IgD-negative memory B cell (primary cell): ENCODE data around the gene MRPL18. TPM values are rescaled to one million over a fixed set of nuclear protein-coding genes. Genes with fewer than 3 reads are reported as not detected.
"Not testable (repeated sequence)": the region's sequence is repeated elsewhere in the genome, so short reads cannot be mapped to it uniquely, and the experiment has no call there.

Experiments
- H3K27ac Mint-ChIP-seq, 3 donors: one replicate each; pipeline ENCODE4 v1.8.0; 2020 to 2022; ENCODE audit warnings: mild to moderate bottlenecking in 3 of 3, mixed read lengths in 3 of 3, moderate library complexity in 1 of 3
- H3K27me3 Mint-ChIP-seq: one replicate; pipeline ENCODE4 v1.8.0; 2021; ENCODE audit warnings: mixed read lengths
- H3K36me3 Mint-ChIP-seq: one replicate; pipeline ENCODE4 v1.8.0; 2020; ENCODE audit warnings: mild to moderate bottlenecking, mixed read lengths
- H3K4me1 Mint-ChIP-seq, 3 donors: one replicate each; pipeline ENCODE4 v1.8.0; 2020 to 2022; ENCODE audit warnings: mixed read lengths in 3 of 3, mild to moderate bottlenecking in 1 of 3
- H3K4me3 Mint-ChIP-seq, 4 donors: one replicate each; pipeline ENCODE4 v1.8.0; 2020 to 2022; ENCODE audit warnings: mild to moderate bottlenecking in 4 of 4, mixed read lengths in 4 of 4, moderate library complexity in 3 of 4
- H3K9me3 Mint-ChIP-seq, 3 donors: one replicate each; pipeline ENCODE4 v1.8.0; 2020 to 2021; ENCODE audit warnings: mixed read lengths in 3 of 3, mild to moderate bottlenecking in 1 of 3
- polyA plus RNA-seq: library from polyadenylated mRNA; unstranded; fragments of 300-500 nt; fragmentation: Illumina TruSeq; gene quantifications from one replicate; pipeline ENCODE4 v1.2.3, GENCODE V29; 2021

Gene MRPL18
- polyA plus RNA-seq, 1 donor from 2014 or later = 108 TPM

DNA sequence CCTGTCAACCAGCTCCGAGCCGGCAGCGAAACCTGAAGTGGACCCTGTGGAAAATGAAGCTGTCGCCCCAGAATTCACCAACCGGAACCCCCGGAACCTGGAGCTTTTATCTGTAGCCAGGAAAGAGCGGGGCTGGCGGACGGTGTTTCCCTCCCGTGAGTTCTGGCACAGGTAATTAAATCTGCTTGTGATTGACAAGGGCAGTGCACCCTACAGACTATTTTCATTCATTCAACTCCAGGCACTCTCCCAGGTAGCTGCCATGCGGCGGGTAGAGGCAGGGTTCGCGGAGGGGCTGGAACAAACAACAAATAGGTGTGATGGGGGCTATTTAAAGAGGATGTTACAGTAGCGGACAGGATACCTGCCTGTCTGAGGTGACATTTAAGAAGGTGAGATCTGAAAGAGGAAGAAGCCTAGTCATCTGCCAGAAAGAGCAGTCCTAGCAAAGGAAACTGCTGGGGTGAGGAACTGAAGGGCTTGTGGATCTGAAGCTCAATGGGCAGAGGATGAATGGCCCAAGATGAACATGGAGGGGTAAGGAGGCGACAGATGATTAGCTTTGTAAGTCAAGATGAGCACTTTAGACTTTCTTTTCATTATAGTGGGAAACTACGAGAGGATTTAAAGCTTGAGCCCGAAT, 810 bp downstream of the MRPL18 start:
- peak overlapping the region; percentile 95 to 99 (median 96) for H3K27ac Mint-ChIP-seq
- H3K27me3 Mint-ChIP-seq = no peaks in the 10 kb centered on the region
- H3K36me3 Mint-ChIP-seq = peaks cover 3% of the 10 kb centered on the region
- no peaks in the 10 kb centered on the region for H3K9me3 Mint-ChIP-seq
- H3K4me1 Mint-ChIP-seq = peaks cover 25 to 38% (median 36%) of the 10 kb centered on the region in 3 donors
- H3K4me3 Mint-ChIP-seq = peak overlapping the region; percentile 97 to 100 (median 100)

DNA sequence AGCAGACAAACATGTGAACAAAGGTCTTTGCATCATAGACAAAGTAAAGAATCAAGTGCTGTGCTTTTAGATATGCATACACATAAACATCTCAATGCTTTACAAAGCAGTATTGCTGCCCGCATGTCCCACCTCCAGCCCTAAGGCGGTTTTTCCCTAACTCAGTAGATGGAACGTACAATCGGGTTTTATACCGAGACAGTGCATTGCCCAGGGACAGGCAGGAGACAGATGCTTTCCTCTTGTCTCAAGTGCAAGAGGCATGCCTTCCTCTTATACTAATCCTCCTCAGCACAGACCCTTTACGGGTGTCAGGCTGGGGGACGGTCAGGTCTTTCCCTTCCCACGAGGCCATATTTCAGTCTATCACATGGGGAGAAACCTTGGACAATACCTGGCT, 4.7 kb downstream of the MRPL18 start:
- not testable (repeated sequence) for H3K27me3 Mint-ChIP-seq, H3K36me3 Mint-ChIP-seq, H3K9me3 Mint-ChIP-seq, H3K4me3 Mint-ChIP-seq, H3K27ac Mint-ChIP-seq
- peaks cover 11 to 21% (median 20%) of the 10 kb centered on the region in 3 donors for H3K4me1 Mint-ChIP-seq

DNA sequence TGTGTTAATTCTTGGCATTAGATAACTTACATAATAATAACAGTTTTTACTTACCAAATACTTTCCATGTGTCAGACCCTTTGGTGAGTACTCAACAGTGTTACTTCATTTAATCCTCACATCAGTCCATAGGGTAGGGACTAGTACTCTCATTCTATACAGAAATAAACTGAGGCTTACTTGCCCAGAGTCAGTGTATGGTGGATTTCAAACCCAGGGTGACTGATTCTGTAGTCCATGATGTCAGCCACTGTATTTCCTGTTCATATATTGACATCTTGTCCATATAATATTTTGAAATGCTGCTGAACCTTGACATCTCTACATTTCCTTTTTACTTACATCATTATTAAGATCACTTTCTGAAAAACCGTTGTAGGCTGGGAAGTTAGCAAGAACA, 7.3 kb downstream of the MRPL18 start:
- Mint-ChIP-seq H3K4me1 (peaks cover 0 to 7% (median 6%) of the 10 kb centered on the region in 3 donors), H3K4me3 (no peak overlapping the region), H3K36me3 (peaks cover 4% of the 10 kb centered on the region), H3K27me3 (no peaks in the 10 kb centered on the region), H3K9me3 (no peaks in the 10 kb centered on the region), H3K27ac (no peak overlapping the region)

DNA sequence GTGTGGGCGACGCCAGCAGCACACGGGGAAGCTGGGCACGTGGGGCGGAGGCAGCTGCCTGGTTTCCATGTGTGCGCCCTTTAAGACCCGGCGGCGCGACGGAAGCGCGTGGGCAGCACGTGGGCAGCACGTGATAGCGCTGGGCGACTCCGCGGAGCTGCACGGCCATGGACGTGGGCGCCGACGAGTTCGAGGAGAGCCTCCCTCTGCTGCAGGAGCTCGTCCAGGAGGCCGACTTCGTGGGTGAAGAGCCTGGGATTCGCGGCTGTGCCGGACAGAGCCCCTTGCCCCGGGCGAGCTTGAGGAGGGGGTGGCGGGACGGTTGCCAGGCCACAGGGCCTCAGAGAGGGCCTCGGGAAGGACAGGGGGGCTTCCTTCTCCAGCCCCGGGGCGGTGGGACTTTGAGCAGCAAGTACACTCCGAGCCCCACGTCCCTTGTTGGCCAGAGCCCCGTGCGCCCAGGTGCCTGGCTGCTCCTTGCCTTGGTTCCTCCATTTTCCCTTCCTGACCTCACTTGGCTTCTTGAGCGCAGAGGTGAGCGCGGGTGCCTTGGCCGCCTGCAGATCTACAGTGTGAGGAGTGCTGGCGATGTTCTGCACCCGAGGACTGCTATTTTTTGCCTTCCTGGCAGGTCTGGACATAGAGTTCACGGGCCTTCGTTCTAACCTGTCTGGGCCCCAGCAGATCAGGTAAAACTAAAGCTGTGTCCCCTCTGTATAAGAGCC, 10.0 kb downstream of the MRPL18 start, which contains the start of gene PNLDC1:
TSS of gene PNLDC1 (plus strand) at position 136 of the 725 bp plus-strand sequence. CDS start at position 168, 32 bp downstream.
- H3K36me3 Mint-ChIP-seq = peaks cover 4% of the 10 kb centered on the region
- no peak within 1 kb of the TSS for H3K4me3 Mint-ChIP-seq
- H3K27ac Mint-ChIP-seq = peak within 1 kb of the TSS in 1 of 3 donors; percentile 21
- H3K27me3 Mint-ChIP-seq = no peaks in the 10 kb centered on the region
- H3K9me3 Mint-ChIP-seq = no peaks in the 10 kb centered on the region
- peaks cover 0 to 4% (median 1%) of the 10 kb centered on the region in 3 donors for H3K4me1 Mint-ChIP-seq

DNA sequence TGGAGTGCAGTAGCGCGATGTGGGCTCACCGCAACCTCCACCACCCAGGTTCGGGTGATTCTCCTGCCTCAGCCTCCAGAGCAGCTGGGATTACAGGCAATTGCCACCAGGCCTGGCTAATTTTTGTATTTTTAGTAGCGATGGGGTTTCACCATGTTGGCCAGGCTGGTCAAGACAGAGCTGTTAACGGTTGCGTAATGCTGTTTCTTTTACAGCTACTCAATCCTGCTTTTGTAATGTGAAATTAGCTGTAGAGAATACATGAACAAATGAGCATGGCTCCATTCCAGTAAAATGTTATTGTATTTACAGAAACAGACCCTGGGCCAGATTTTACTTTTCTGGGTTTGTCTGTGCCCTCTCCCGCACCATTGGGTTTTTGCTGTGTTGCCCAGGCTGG, 11.7 kb downstream of the MRPL18 start:
- H3K4me3 Mint-ChIP-seq = no peak overlapping the region
- peaks cover 7% of the 10 kb centered on the region for H3K36me3 Mint-ChIP-seq
- H3K4me1 Mint-ChIP-seq = peaks cover 0 to 2% (median 1%) of the 10 kb centered on the region in 3 donors
- H3K27ac Mint-ChIP-seq = no peak overlapping the region
- H3K27me3 Mint-ChIP-seq = no peaks in the 10 kb centered on the region
- H3K9me3 Mint-ChIP-seq = no peaks in the 10 kb centered on the region

DNA sequence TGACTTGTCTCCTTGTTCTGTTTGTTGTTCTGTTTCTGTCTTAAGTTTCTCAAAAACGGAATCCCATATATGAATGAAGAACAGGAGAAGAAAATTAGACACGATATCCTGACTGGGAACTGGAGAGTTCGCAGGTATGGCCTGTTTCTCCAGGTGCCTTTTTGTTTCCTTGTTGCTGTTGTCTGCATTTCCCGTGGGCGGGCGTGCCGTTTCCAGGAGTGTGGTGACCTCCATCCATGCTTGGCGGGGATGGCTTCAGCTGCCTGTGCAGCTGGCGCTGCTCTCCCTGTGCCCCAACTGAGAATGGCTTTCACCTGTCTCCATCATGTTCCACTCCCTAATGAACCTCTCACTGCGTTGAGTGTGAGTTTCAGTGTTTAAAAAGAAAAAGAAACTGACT, 14.2 kb downstream of the MRPL18 start:
- Mint-ChIP-seq H3K9me3 (no peaks in the 10 kb centered on the region), H3K27ac (no peak overlapping the region), H3K36me3 (peaks cover 3% of the 10 kb centered on the region), H3K27me3 (no peaks in the 10 kb centered on the region), H3K4me3 (no peak overlapping the region), H3K4me1 (peaks cover 0 to 2% (median 0%) of the 10 kb centered on the region in 3 donors)

DNA sequence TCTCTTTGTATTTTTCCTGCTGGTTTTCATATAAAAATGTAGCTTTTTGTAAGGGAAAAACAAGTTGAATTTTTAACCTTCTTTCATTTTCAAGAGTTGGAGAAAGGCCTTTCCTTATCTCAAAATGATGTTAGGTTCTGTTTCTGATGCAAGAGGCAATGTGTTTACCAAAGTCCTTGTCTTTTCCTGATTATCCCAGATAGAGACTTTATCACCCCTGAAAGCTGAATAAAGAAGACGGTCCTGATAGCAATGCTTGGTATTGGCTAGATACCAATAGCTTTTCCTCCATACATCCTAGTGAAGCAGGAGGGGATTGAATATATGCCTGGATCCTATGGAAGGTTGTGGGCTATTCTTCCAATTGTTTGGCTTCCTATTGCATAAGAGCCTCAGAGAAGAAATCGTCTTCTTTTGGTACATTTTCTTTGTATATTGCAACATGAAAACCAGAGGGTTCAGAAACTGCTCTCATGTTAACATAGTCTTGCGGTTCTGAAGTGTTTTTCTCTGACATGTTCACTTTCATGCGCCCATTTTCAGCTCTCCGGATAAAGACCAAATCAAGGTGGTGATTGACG, 15.3 kb downstream of the MRPL18 start:
- no peak overlapping the region for H3K27ac Mint-ChIP-seq
- H3K9me3 Mint-ChIP-seq = no peaks in the 10 kb centered on the region
- H3K36me3 Mint-ChIP-seq = peaks cover 3% of the 10 kb centered on the region
- H3K4me1 Mint-ChIP-seq = peaks cover 0 to 3% (median 0%) of the 10 kb centered on the region in 3 donors
- H3K27me3 Mint-ChIP-seq = no peaks in the 10 kb centered on the region
- H3K4me3 Mint-ChIP-seq = no peak overlapping the region

DNA sequence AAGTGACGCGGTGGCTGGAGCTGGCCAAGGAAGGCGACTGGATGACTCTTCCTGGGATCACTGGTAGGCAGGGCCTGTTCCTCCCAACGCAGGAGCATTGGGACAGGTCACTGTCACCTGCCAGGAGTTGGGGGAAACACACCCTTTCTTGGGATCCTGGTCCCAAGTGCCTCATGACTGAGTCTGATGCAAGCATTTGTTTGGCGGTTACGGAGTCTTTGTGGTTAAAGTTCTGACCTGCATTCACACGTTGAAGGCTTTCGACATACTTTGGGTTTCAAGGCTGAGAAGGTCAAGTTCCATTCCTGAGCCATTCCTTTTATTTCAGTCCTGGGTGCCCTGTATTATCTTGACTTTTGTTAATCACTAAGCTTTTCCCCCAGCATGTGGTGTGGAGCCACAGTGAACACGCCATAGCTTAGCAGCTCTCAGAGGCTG, 15.8 kb downstream of the MRPL18 start:
- Mint-ChIP-seq H3K9me3 (no peaks in the 10 kb centered on the region), H3K27me3 (no peaks in the 10 kb centered on the region), H3K36me3 (peaks cover 3% of the 10 kb centered on the region), H3K27ac (no peak overlapping the region), H3K4me1 (peaks cover 0 to 4% (median 3%) of the 10 kb centered on the region in 3 donors), H3K4me3 (no peak overlapping the region)

DNA sequence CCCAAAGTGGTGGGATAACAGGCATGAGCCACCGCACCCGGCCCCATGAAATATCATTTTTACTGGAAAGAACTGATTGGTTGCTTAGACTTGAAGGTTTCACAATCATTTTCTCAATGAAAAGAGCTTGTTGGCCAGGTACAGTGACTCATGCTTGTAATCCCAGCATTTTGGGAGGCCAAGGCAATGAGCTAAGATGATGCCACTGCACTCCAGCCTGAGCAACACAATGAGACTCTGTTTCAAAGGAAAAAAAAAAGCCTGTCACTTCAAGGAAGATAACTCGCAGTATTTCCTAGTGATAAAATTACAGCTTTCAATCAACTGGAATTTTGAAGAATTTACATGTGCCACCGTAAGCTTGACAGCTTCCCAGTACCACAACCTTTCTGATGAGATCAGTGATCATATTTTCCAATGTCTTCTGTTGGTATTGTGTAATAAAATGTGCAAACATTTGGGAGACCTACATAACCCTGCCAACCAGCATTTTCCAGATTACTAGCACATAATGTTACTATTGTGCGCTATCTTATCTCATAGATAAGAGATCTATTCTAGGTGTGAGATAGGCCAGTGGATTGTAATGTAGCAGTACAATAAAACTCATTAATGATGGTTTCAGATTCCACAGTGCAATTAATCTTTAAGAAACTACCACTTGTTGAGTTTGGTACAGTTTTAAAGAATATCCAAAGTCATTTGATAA, 17.0 kb downstream of the MRPL18 start:
- peaks cover 3% of the 10 kb centered on the region for H3K36me3 Mint-ChIP-seq
- peaks cover 0 to 10% (median 3%) of the 10 kb centered on the region in 3 donors for H3K4me1 Mint-ChIP-seq
- H3K27me3 Mint-ChIP-seq = no peaks in the 10 kb centered on the region
- H3K27ac Mint-ChIP-seq = no peak overlapping the region
- no peak overlapping the region for H3K4me3 Mint-ChIP-seq
- no peaks in the 10 kb centered on the region for H3K9me3 Mint-ChIP-seq

DNA sequence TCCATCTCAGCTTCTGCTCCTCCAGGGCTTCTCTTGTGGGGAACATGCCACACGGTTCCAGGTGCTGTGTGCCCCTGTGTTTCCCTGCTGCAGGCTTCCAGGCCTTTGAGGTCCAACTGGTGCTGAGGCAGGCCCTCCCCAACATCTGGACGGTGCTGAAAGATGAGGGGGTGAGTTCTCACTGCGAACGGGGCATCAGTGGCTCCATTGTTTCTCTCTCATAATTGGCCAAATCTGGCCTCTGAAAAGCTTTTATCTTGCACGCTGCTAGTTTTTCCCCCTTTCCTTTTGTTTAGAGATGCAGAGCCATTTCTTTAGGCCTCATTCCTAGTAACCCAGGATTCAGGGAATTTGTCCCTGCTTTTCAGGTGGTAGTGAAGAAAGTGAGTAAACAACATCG, 18.4 kb downstream of the MRPL18 start:
- H3K27ac Mint-ChIP-seq = peak overlapping the region in 1 of 3 donors; percentile 27
- no peaks in the 10 kb centered on the region for H3K27me3 Mint-ChIP-seq
- H3K4me3 Mint-ChIP-seq = no peak overlapping the region
- H3K36me3 Mint-ChIP-seq = peaks cover 3% of the 10 kb centered on the region
- H3K4me1 Mint-ChIP-seq = peaks cover 0 to 10% (median 3%) of the 10 kb centered on the region in 3 donors
- no peaks in the 10 kb centered on the region for H3K9me3 Mint-ChIP-seq

DNA sequence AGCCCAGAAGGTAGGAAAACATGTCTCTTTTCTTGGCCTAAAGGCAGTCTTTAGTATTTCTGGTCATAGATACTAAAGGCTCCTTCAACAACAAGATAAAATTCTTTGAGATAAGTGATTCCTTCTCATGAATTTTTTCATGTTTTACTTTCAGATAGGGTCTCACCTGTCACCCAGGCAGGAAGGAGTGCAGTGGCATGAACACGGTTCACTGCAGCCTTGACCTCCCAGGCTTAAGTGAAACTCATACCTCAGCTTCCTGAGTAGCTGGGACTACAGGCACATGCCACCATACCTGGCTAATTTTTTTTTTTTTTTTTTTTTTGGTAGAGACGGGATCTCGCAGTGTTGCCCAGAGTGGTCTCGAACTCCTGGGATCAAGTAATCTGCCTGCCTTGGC, 18.9 kb downstream of the MRPL18 start:
- no peaks in the 10 kb centered on the region for H3K9me3 Mint-ChIP-seq
- H3K4me1 Mint-ChIP-seq = peaks cover 0 to 10% (median 3%) of the 10 kb centered on the region in 3 donors
- no peak overlapping the region for H3K27ac Mint-ChIP-seq
- no peak overlapping the region for H3K4me3 Mint-ChIP-seq
- peaks cover 3% of the 10 kb centered on the region for H3K36me3 Mint-ChIP-seq
- H3K27me3 Mint-ChIP-seq = no peaks in the 10 kb centered on the region

DNA sequence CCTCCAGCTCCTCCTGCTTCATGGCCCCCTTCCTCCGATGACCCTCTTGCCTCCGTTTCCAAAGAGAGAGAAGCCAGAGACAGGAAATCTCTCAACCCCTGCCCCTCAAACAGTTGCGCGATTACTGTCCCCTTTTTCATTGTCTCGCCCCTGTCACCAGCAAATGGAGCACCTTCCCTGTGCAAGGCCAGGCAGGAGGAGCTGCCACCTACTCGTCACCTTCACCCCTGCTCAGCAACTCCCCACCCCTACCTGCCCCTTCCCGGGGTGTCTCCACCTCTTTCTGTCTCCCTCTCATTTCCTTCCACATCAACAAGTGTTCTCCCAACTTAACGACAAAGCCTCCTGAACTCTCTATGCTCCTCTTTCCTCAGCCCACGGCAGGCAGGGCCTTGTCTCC, 23.5 kb downstream of the MRPL18 start:
- H3K27ac Mint-ChIP-seq = peak overlapping the region in 2 of 3 donors; percentile 15 to 49
- H3K27me3 Mint-ChIP-seq = no peaks in the 10 kb centered on the region
- H3K9me3 Mint-ChIP-seq = no peaks in the 10 kb centered on the region
- H3K4me1 Mint-ChIP-seq = peaks cover 0 to 10% (median 3%) of the 10 kb centered on the region in 3 donors
- H3K4me3 Mint-ChIP-seq = no peak overlapping the region
- peaks cover 2% of the 10 kb centered on the region for H3K36me3 Mint-ChIP-seq

DNA sequence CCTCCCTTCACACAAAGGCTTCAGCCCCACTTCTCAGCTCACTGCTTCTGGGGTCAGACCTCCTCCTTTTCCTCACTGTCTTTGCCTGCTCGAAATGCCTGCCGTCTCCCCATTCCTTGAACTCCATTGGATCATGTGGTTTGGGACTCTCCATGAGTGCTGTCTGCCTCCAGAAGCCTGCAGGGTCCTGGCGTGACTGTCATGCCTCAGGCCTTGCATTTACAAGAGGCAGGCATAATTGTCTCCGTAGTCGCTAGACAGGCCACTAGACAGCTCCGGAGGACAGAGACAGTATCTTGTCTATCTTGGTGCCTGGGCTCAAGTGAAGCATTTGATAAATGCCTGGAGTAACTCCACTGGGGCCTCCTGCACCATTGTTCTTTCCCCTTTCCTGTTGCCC, 25.1 kb downstream of the MRPL18 start:
- peaks cover 2% of the 10 kb centered on the region for H3K36me3 Mint-ChIP-seq
- peaks cover 0 to 14% (median 7%) of the 10 kb centered on the region in 3 donors for H3K4me1 Mint-ChIP-seq
- no peaks in the 10 kb centered on the region for H3K9me3 Mint-ChIP-seq
- no peak overlapping the region for H3K27ac Mint-ChIP-seq
- H3K4me3 Mint-ChIP-seq = no peak overlapping the region
- no peaks in the 10 kb centered on the region for H3K27me3 Mint-ChIP-seq

DNA sequence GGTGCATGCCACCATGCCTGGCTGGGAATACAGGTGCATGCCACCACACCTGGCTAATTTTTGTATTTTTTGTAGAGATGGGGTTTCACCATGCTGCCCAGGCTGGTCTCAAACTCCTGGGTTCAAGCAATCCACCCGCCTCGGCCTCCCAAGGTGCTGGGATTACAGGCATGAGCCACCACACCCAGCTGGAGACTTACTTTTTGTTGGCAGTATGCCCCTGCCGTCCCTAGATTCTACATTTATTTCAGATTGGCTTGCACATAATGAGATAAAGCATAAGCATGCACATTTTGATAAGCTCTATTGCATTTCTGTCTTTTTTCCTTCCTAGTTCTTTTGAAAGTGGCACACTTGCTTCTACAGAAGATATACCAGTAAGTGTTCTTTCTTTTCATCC, 26.5 kb downstream of the MRPL18 start:
- H3K27me3 Mint-ChIP-seq, H3K4me3 Mint-ChIP-seq, H3K9me3 Mint-ChIP-seq, H3K27ac Mint-ChIP-seq, H3K36me3 Mint-ChIP-seq: not testable (repeated sequence)
- peaks cover 0 to 14% (median 4%) of the 10 kb centered on the region in 3 donors for H3K4me1 Mint-ChIP-seq
